Measurements from ENCODE around the gene TENT4B. TPM values are rescaled to one million over a fixed set of nuclear protein-coding genes. Genes with fewer than 3 reads are reported as not detected.

Gene TENT4B
- total and polyA plus RNA-seq, 4 donors: 4.3 to 16.3 (median 8.4) TPM

DNA sequence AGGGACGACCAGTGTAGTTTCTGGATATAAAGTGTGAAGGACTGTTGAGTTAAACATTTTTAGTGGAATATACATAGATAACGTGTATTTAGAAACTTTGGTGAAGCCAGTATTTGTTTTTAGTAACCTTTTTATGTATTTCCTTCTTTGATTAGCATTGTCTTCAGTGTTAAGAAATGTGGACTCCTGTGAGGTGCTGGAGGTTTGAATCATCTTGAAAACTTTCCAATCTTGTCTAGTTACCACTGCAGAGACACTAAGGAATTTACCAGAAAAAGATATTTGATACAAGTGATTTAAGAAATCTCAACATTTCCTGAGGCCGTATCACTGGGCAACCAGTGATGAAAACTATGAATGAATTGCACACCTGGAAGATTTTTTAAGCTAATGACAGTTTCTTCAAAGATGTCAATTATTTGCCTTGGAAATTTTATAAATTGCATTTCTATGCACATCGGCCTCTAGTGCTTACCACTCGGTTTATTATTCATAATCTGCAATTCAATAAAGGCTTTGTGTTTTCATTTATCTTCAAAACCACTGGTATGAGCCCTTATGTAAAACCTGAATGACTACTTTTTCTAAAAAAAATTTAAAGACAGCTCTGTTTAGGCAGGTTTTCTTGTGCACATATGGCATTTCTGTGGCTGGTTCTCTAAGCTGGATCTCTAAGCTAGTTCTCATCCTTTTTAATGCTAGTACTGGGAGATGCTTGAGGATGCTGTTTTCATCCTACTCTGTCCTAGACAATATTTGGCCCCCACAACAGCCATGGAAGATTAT is 81.9 kb downstream of the TENT4B start:
- no peaks in the 10 kb centered on the region for H3K27me3 ChIP-seq (ENCODE audit: control insufficient read depth in 3 of 3, insufficient read depth in 3 of 3, low read length in 2 of 3)
- DNase-seq: peak in 1 of 3 donors; percentile 47

DNA sequence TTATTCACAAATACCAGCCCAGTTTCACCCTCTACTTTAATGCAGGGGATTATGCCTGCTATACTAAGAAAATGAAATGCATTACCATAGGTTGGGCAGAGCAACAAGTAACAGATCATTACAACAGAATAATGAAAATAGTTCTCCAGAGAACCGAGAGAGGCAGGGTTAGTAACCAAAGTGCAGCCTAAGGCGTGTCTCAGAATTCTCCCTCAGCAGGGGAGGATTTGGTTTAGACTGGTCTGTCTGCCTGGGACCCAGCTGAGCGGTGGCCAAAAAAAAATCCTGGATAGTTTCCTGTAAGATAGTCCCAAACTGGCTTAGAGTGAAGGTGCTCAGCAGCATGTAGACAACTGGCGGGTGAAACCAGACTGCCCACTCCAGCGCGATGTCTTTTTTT is 82.5 kb downstream of the TENT4B start:
- H3K4me3 ChIP-seq: no peak overlapping the region
- DNase-seq (peak in 1 of 3 donors; percentile 48), ATAC-seq (ENCODE audit: insufficient read depth, low FRiP score) (peak; percentile 32)
- 64 to 83% methylated on average over 6 of the region's 6 CpGs for WGBS, 2 donors
- H3K27ac ChIP-seq (ENCODE audit: low read depth in 1 of 2, low read length in 1 of 2): no peak overlapping the region
- TF ChIP-seq, protein P1, sequence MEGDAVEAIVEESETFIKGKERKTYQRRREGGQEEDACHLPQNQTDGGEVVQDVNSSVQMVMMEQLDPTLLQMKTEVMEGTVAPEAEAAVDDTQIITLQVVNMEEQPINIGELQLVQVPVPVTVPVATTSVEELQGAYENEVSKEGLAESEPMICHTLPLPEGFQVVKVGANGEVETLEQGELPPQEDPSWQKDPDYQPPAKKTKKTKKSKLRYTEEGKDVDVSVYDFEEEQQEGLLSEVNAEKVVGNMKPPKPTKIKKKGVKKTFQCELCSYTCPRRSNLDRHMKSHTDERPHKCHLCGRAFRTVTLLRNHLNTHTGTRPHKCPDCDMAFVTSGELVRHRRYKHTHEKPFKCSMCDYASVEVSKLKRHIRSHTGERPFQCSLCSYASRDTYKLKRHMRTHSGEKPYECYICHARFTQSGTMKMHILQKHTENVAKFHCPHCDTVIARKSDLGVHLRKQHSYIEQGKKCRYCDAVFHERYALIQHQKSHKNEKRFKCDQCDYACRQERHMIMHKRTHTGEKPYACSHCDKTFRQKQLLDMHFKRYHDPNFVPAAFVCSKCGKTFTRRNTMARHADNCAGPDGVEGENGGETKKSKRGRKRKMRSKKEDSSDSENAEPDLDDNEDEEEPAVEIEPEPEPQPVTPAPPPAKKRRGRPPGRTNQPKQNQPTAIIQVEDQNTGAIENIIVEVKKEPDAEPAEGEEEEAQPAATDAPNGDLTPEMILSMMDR (IDR thresholded peaks at IDR 0.05; ENCODE audit: control extremely low read depth, extremely low read depth): no peak
- H3K4me1 ChIP-seq (ENCODE audit: control insufficient read depth in 5 of 5, insufficient read depth in 5 of 5, low read length in 5 of 5): peaks cover 0 to 4% (median 0%) of the 10 kb centered on the region in 5 donors
- no peaks in the 10 kb centered on the region for H3K9me3 ChIP-seq (ENCODE audit: control insufficient read depth in 4 of 4, insufficient read depth in 3 of 4, low read length in 3 of 4)
- no peak overlapping the region for H3K9ac ChIP-seq (ENCODE audit: insufficient read depth in 1 of 2, low read length in 2 of 2)
- H3K36me3 ChIP-seq (ENCODE audit: control insufficient read depth in 4 of 4, insufficient read depth in 4 of 4, low read length in 4 of 4): no peaks in the 10 kb centered on the region
- H3K27me3 ChIP-seq (ENCODE audit: control insufficient read depth in 3 of 3, insufficient read depth in 3 of 3, low read length in 2 of 3): no peaks in the 10 kb centered on the region

More for the DNA sequence above, 81.9 kb downstream of the TENT4B start:
- TF ChIP-seq, protein P1 (IDR thresholded peaks at IDR 0.05; ENCODE audit: control extremely low read depth, extremely low read depth): no peak
- no peak overlapping the region for H3K9ac ChIP-seq (ENCODE audit: insufficient read depth in 1 of 2, low read length in 2 of 2)
- H3K27ac ChIP-seq (ENCODE audit: low read depth in 1 of 2, low read length in 1 of 2): no peak overlapping the region
- 59 to 76% methylated on average over 5 of the region's 5 CpGs for WGBS, 2 donors
- H3K4me3 ChIP-seq: no peak overlapping the region
- ATAC-seq (ENCODE audit: insufficient read depth, low FRiP score): no peak
- peaks cover 0 to 4% (median 0%) of the 10 kb centered on the region in 5 donors for H3K4me1 ChIP-seq (ENCODE audit: control insufficient read depth in 5 of 5, insufficient read depth in 5 of 5, low read length in 5 of 5)
- H3K36me3 ChIP-seq (ENCODE audit: control insufficient read depth in 4 of 4, insufficient read depth in 4 of 4, low read length in 4 of 4): no peaks in the 10 kb centered on the region
- H3K9me3 ChIP-seq (ENCODE audit: control insufficient read depth in 4 of 4, insufficient read depth in 3 of 4, low read length in 3 of 4): no peaks in the 10 kb centered on the region

DNA sequence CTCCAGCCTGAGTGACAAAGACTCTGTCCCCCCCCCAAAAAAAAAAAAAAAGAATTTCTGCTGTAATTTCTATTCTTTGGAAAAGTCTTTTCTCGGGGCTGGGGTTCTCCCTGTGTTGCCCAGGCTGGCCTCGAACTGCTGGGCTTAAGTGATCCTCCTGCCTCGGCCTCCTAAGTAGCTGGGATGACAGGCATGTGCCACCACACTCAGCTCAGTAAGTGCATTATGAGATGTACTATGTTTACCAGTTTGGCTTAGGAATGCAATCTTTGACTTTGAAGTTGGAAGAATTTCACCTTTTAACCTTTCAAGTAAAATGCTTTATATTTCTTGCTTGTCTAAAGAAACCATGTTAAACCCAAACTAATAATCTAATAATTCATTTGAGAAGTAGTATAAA is 85.2 kb downstream of the TENT4B start:
- DNase-seq: no peak
- no peak overlapping the region for H3K4me3 ChIP-seq
- no peaks in the 10 kb centered on the region for H3K9me3 ChIP-seq (ENCODE audit: control insufficient read depth in 4 of 4, insufficient read depth in 3 of 4, low read length in 3 of 4)
- H3K36me3 ChIP-seq (ENCODE audit: control insufficient read depth in 4 of 4, insufficient read depth in 4 of 4, low read length in 4 of 4): no peaks in the 10 kb centered on the region
- no peak for ATAC-seq (ENCODE audit: insufficient read depth, low FRiP score)
- TF ChIP-seq, protein P1 (IDR thresholded peaks at IDR 0.05; ENCODE audit: control extremely low read depth, extremely low read depth): no peak
- WGBS, 2 donors: 73 to 82% methylated on average over 3 of the region's 3 CpGs
- H3K9ac ChIP-seq (ENCODE audit: insufficient read depth in 1 of 2, low read length in 2 of 2): no peak overlapping the region
- no peak overlapping the region for H3K27ac ChIP-seq (ENCODE audit: low read depth in 1 of 2, low read length in 1 of 2)
- H3K27me3 ChIP-seq (ENCODE audit: control insufficient read depth in 3 of 3, insufficient read depth in 3 of 3, low read length in 2 of 3): no peaks in the 10 kb centered on the region
- peaks cover 0 to 4% (median 0%) of the 10 kb centered on the region in 5 donors for H3K4me1 ChIP-seq (ENCODE audit: control insufficient read depth in 5 of 5, insufficient read depth in 5 of 5, low read length in 5 of 5)

Data from lung (tissue), 12 donors.